GM18505 (cell line): ENCODE data around the gene GPR61.

Experiments
- ATAC-seq: cut with Tn5 transposase; IDR thresholded peaks from one replicate; pipeline ENCODE4 v1.9.1; 2021; ENCODE audit not compliant: unreplicated experiment
- POLR2A ChIP-seq: IDR thresholded peaks from 4 replicates; pipeline ENCODE4 v1.6.1; 2011; ENCODE audit warnings: borderline replicate concordance; ENCODE audit not compliant: insufficient read depth, insufficient read length; ENCODE audit errors: extremely low read depth

Gene GPR61

GRCh38 chr1:109499661-109500536 is 39.8 kb upstream of the GPR61 start:
- TF ChIP-seq POLR2A: no peak
- no peak for ATAC-seq

DNA sequence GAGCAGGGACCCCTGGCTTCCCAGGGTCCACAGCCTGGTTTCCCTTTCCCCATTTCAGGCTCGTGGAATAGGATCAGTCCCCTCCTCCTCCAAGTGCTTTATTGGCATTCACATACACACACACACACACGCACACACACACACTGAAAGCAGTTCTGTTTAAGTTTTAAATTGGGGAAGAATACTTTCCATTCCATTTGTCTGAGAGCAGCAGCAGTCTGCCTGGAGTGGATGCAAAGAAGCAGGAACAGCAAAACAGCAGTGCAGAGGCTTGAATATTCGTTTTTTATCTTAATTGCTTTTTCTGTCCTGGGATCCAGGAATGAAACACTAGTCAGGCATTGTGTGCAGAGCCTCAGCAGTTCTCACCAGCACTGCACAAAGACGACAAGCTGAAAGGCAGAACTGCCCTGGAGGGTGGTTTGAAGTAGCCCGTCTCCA is 38.7 kb upstream of the GPR61 start:
- no peak for ATAC-seq
- TF ChIP-seq POLR2A: no peak

DNA sequence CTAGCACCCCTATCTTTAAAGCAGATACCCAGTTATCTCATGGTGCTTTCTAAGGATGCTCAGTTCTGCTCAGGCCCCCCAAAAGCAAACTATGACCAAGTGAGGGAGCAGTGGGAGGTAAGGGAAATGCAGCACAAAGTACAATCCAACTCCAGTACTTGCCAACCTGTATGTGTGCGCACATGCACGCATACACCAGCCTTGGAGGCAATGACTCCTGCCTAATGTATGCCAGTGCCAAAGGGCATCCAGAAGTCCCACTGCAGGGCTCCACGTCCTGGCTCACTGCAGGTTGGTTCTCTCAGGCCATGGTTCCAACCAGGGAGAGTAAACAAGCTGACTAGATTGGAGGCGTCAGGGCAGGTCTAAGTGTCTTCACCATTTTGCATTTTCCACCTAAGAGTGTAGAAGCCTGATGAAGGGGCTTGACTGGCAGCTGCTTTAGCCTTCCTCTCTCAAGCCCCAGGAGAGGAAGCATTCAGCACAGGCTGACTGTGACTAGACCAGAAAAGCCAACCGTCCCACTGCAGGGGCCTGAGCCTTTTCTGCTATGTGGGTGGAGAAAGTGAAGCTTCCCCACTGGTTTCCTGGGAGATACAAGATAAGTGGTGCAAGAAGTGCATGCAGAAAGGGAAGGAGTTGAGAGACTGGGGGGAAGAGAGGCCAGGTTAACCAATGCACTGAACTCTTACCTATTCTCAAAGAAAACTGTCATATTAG is 37.9 kb upstream of the GPR61 start:
- ATAC-seq: no peak
- no peak for TF ChIP-seq POLR2A

GRCh38 chr1:109502364-109502851 is 37.3 kb upstream of the GPR61 start:
- no peak for TF ChIP-seq POLR2A
- ATAC-seq: no peak

- no peak for TF ChIP-seq POLR2A
- no peak for ATAC-seq
Observed at GRCh38 chr1:109503935-109504334, 35.7 kb upstream of the GPR61 start.

- TF ChIP-seq POLR2A: no peak
- ATAC-seq: no peak
Observed at GRCh38 chr1:109504974-109505373, 34.7 kb upstream of the GPR61 start.

- TF ChIP-seq POLR2A: no peak
- ATAC-seq: no peak
Observed at GRCh38 chr1:109508001-109508872, 31.4 kb upstream of the GPR61 start.

DNA sequence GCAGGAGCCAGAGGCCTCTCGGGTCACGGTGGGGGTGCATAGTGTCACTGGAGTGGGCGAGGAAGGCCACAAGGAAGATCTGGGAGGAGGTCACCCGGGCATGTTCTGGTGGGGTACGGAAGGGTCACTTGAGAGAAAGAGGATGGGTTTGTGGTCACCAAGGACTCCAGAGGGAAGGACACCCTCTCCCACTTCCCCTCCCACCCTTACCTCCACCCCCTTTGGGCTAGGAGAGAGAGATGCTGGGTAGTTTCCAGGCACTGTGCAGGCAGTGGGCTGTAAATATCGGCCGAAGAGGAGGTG is 30.8 kb upstream of the GPR61 start:
- no peak for ATAC-seq

GRCh38 chr1:109509176-109510134 is 30.2 kb upstream of the GPR61 start, which contains the start of gene AMIGO1:
TSS of gene AMIGO1 (minus strand) at chr1:109509727. CDS start at chr1:109508912, 815 bp downstream.
- no peak for TF ChIP-seq POLR2A
- ATAC-seq: no peak

More for the DNA sequence above, 30.8 kb upstream of the GPR61 start:
- no peak for TF ChIP-seq POLR2A

GRCh38 chr1:109513110-109513710 is 26.5 kb upstream of the GPR61 start:
- no peak for ATAC-seq
- TF ChIP-seq POLR2A: no peak

DNA sequence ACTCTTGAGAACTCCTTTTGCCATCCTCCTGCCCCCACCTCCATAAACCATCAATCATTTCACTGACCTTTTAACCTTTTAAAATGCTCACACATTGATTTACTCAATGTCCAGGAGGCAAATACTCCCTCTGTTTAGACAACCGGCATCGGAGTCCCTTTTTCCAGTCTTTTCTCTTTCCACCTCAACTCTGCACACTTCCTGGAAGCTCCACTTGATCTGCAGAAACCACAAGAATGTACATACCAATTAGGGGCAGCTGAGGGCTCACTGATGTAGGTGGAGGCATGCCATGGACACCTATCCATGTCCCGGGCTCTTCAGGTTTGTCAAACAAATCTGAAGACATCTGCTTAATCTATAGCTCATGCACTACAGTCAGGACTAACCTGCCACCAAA is 24.8 kb upstream of the GPR61 start:
- no peak for ATAC-seq
- TF ChIP-seq POLR2A: no peak

DNA sequence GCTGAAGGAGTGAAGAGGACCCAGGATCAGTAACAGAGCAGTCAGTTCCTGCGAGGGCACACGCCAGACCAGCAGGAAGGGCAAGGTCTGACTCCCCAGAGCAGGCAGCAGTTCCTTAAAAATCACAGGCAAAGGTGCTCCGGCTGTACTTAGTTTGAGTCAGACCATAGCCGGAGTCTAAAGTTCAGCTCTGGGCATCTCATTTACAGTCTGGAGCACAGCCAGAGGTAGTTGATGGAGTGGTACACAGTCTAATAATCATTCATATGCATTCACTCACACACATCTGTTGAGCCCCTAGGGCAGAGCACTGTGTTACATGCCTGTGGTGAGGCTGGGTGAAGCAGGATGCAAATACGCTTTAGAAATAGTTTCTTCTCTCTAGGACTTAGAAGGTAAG is 22.8 kb upstream of the GPR61 start:
- ATAC-seq: no peak
- no peak for TF ChIP-seq POLR2A
